Measurements from ENCODE around the gene XYLT1.

XYLT1 gene

DNA sequence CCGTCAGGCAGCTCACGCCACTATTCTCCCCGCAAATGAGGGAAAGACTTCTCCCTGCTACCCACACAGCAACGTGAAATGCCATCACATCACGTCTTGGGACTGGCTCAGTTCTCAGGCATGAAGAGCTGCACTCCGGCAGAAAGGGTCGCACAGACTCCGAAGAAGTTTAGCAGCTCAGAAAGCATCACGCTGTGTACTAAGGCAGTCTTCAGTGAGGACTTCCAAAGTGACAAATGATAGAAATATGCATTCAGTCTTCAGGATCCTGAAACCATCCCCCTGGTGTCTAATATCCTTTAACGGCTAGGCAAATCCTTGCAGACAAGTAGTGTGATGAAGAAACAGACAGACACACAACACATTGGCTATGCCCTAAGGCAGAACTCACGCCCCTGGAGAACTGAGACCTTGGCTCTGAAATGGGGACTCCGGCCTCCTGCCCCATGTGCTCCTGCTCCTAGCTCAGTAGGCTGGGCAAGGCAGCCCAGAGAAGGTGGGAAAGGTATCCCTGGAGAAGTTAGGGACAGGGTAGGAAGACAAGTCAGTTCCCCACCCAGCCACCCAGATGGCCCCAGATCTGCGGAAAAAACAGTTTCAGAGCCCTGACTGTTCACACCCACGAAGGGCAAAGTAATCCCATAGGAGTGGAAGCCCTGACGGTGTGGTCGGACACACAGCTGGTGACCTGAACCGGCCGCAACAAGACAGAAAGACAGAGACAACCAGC lies 1.6 kb downstream of the XYLT1 start:
- Histone ChIP-seq H3K9ac (ENCODE audit: insufficient read length) (no peak overlapping the region), H3K36me3 (ENCODE audit: insufficient read depth, low read length) (no peaks in the 10 kb centered on the region)
- TF ChIP-seq FOXP2 (optimal IDR thresholded peaks at IDR 0.05; ENCODE audit: control extremely low read depth, extremely low read length, insufficient read depth) = no peak
- no peak for TF ChIP-seq EZH2 (IDR thresholded peaks at IDR 0.05)
- TF ChIP-seq POLR2AphosphoS5 (IDR thresholded peaks at IDR 0.05; ENCODE audit: borderline replicate concordance, low read depth, low read length) = no peak

DNA sequence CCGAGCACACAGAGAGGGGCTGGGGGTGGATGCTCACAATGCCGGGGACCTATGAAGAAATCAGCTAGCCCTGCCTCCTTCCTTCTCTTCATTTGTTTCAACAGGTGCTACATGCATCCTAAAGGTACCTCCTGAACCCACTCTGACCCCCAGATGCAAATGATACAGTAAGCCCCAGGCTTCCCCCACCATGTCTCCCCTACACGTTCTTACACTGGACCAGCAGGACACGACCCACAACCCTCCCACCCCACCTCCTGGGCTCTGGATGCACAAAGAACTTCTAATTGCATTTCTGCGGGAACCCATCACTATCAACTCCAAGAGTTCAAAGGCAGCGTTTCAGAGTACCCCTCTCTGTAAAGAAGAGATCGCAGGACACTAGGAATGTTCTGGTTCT lies 2.1 kb downstream of the XYLT1 start:
- no peak for TF ChIP-seq FOXP2 (optimal IDR thresholded peaks at IDR 0.05; ENCODE audit: control extremely low read depth, extremely low read length, insufficient read depth)
- TF ChIP-seq EZH2 (IDR thresholded peaks at IDR 0.05) = no peak
- TF ChIP-seq POLR2AphosphoS5 (IDR thresholded peaks at IDR 0.05; ENCODE audit: borderline replicate concordance, low read depth, low read length) = no peak
- no peak for DNase-seq (ENCODE audit: low read depth, low spot score)
- H3K36me3 ChIP-seq (ENCODE audit: insufficient read depth, low read length) = no peaks in the 10 kb centered on the region
- H3K4me3 ChIP-seq = peak overlapping the region; percentile 70
- H3K27ac ChIP-seq = no peak overlapping the region
- no peaks in the 10 kb centered on the region for H3K9me3 ChIP-seq (ENCODE audit: low read depth, low read length)
- H3K9ac ChIP-seq (ENCODE audit: insufficient read length) = no peak overlapping the region

More for the DNA sequence above, 1.6 kb downstream of the XYLT1 start:
- Histone ChIP-seq H3K27ac (no peak overlapping the region), H3K9me3 (ENCODE audit: low read depth, low read length) (no peaks in the 10 kb centered on the region), H3K4me3 (peak overlapping the region; percentile 70)
- no peak for DNase-seq (ENCODE audit: low read depth, low spot score)

DNA sequence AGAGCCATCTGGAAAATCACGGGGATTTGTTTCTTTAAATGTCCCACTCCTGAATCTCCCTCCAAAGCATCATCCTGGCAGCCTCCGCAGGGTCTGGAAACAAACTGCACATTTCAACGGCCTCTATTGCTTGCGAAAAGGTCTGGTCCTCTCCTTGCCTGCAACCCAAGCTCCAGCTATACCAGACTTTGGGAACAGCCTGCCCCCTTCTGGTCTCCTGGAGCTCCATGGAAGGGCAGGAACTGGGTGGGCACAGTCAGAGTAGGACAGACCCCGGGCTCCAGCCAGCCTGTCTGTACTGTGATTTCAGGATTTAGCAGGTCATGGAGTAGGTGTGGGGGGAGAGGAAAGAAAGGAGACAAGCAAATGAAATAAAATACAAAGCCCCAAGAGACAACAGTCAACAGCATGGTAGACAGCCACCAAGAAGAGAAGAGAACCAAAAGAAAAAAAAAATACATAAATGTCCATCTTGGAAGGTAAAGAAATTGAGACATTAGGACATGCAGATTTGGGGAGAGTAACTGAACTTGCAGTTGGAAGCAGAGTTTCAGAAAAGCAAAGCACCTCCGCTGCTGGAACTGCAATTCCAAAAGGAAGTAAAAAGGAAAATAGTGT lies 2.7 kb downstream of the XYLT1 start:
- TF ChIP-seq EZH2 (IDR thresholded peaks at IDR 0.05) (no peak), FOXP2 (optimal IDR thresholded peaks at IDR 0.05; ENCODE audit: control extremely low read depth, extremely low read length, insufficient read depth) (no peak), POLR2AphosphoS5 (IDR thresholded peaks at IDR 0.05; ENCODE audit: borderline replicate concordance, low read depth, low read length) (no peak)
- Histone ChIP-seq H3K9me3 (ENCODE audit: low read depth, low read length) (no peaks in the 10 kb centered on the region), H3K27ac (no peak overlapping the region), H3K9ac (ENCODE audit: insufficient read length) (no peak overlapping the region), H3K4me3 (peak overlapping the region; percentile 70), H3K36me3 (ENCODE audit: insufficient read depth, low read length) (no peaks in the 10 kb centered on the region)
- no peak for DNase-seq (ENCODE audit: low read depth, low spot score)

DNA sequence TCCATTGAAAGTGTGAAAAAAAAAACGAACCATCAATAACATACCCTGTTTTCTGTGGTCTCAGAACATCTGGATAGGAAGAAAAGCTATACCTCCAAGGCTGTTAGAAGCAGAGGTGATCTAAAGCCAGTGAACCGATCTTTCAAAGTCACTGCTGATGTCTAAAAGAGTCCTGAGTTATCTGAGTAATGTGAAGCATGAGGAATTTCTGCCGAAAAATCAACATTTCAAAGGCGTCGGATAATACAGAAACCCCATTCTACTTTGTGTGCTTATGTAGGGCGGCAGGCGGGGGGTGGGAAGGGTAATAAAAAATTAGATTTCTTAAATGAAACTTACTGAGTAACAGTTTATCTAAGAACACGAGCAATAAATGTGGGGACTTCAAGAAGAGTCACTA lies 3.9 kb downstream of the XYLT1 start:
- Histone ChIP-seq H3K9ac (ENCODE audit: insufficient read length) (no peak overlapping the region), H3K27ac (no peak overlapping the region), H3K9me3 (ENCODE audit: low read depth, low read length) (no peaks in the 10 kb centered on the region), H3K4me3 (no peak overlapping the region), H3K36me3 (ENCODE audit: insufficient read depth, low read length) (no peaks in the 10 kb centered on the region)
- DNase-seq (ENCODE audit: low read depth, low spot score) = no peak
- TF ChIP-seq POLR2AphosphoS5 (IDR thresholded peaks at IDR 0.05; ENCODE audit: borderline replicate concordance, low read depth, low read length) = no peak
- TF ChIP-seq EZH2 (IDR thresholded peaks at IDR 0.05) = no peak
- no peak for TF ChIP-seq FOXP2 (optimal IDR thresholded peaks at IDR 0.05; ENCODE audit: control extremely low read depth, extremely low read length, insufficient read depth)

DNA sequence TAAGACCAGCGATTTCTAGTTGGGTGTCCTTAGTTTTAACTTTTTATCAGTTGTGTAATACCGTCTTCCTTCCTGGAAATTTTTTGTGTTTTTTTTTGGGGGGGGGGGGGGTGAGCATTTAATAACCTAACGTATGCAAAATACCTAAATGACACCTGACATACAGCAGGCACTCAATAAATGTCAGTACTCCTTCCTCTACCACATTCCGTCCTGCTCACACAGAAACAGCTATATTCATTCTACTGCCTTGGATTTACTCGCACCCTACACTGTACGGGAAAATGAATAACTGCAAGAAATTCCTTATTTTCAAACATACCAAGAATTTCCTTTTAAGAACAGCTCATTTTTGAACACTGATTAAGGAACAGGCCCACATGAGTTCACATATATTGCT lies 5.3 kb downstream of the XYLT1 start:
- Histone ChIP-seq H3K36me3 (ENCODE audit: insufficient read depth, low read length) (no peaks in the 10 kb centered on the region), H3K9ac (ENCODE audit: insufficient read length) (no peak overlapping the region), H3K27ac (no peak overlapping the region), H3K9me3 (ENCODE audit: low read depth, low read length) (no peaks in the 10 kb centered on the region), H3K4me3 (no peak overlapping the region)
- TF ChIP-seq EZH2 (IDR thresholded peaks at IDR 0.05) (no peak), POLR2AphosphoS5 (IDR thresholded peaks at IDR 0.05; ENCODE audit: borderline replicate concordance, low read depth, low read length) (no peak), FOXP2 (optimal IDR thresholded peaks at IDR 0.05; ENCODE audit: control extremely low read depth, extremely low read length, insufficient read depth) (no peak)
- no peak for DNase-seq (ENCODE audit: low read depth, low spot score)

GRCh38 chr16:17463335-17463734 lies 7.4 kb downstream of the XYLT1 start:
- no peak overlapping the region for H3K9ac ChIP-seq (ENCODE audit: insufficient read length)
- H3K4me3 ChIP-seq = no peak overlapping the region
- DNase-seq (ENCODE audit: low read depth, low spot score) = no peak
- no peaks in the 10 kb centered on the region for H3K36me3 ChIP-seq (ENCODE audit: insufficient read depth, low read length)
- H3K9me3 ChIP-seq (ENCODE audit: low read depth, low read length) = no peaks in the 10 kb centered on the region
- TF ChIP-seq EZH2 (IDR thresholded peaks at IDR 0.05) (no peak), FOXP2 (optimal IDR thresholded peaks at IDR 0.05; ENCODE audit: control extremely low read depth, extremely low read length, insufficient read depth) (no peak), POLR2AphosphoS5 (IDR thresholded peaks at IDR 0.05; ENCODE audit: borderline replicate concordance, low read depth, low read length) (no peak)
- H3K27ac ChIP-seq = no peak overlapping the region

- no peaks in the 10 kb centered on the region for H3K36me3 ChIP-seq (ENCODE audit: insufficient read depth, low read length)
- no peak overlapping the region for H3K9ac ChIP-seq (ENCODE audit: insufficient read length)
- no peak overlapping the region for H3K4me3 ChIP-seq
- DNase-seq (ENCODE audit: low read depth, low spot score) = no peak
- no peaks in the 10 kb centered on the region for H3K9me3 ChIP-seq (ENCODE audit: low read depth, low read length)
- no peak overlapping the region for H3K27ac ChIP-seq
- no peak for TF ChIP-seq FOXP2 (optimal IDR thresholded peaks at IDR 0.05; ENCODE audit: control extremely low read depth, extremely low read length, insufficient read depth)
- no peak for TF ChIP-seq EZH2 (IDR thresholded peaks at IDR 0.05)
- no peak for TF ChIP-seq POLR2AphosphoS5 (IDR thresholded peaks at IDR 0.05; ENCODE audit: borderline replicate concordance, low read depth, low read length)
Observed at GRCh38 chr16:17461951-17462729, 8.6 kb downstream of the XYLT1 start.

DNA sequence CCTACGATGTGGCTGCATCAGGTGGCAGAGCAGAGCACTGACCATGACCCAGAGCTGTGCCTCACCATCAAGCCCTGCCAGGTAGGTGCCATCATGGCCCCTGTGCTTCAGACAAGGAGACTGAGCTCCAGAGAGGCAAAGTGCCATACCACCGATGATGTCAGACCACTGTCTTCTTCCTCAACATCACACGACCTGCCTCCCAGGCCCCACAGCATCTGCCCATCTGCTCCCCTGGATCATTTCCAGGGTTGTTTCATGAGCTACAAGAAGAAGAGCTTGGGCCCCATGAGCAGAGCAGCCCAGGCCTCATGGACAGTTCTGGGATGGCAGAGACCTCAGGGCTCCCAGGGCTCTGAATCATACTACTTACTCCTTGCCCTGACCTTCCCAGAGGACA lies 9.9 kb downstream of the XYLT1 start:
- Histone ChIP-seq H3K9ac (ENCODE audit: insufficient read length) (no peak overlapping the region), H3K4me3 (no peak overlapping the region), H3K27ac (no peak overlapping the region), H3K36me3 (ENCODE audit: insufficient read depth, low read length) (no peaks in the 10 kb centered on the region), H3K9me3 (ENCODE audit: low read depth, low read length) (no peaks in the 10 kb centered on the region)
- no peak for TF ChIP-seq POLR2AphosphoS5 (IDR thresholded peaks at IDR 0.05; ENCODE audit: borderline replicate concordance, low read depth, low read length)
- TF ChIP-seq FOXP2 (optimal IDR thresholded peaks at IDR 0.05; ENCODE audit: control extremely low read depth, extremely low read length, insufficient read depth) = no peak
- TF ChIP-seq EZH2 (IDR thresholded peaks at IDR 0.05) = no peak
- no peak for DNase-seq (ENCODE audit: low read depth, low spot score)

All from SK-N-MC (cell line).